GM18858 (cell line): ENCODE measurements around the gene PMS1.
"Not testable (repeated sequence)": the region's sequence is repeated elsewhere in the genome, so short reads cannot be mapped to it uniquely, and the experiment has no call there.

ENCODE experiments used
- ATAC-seq: cut with Tn5 transposase; IDR thresholded peaks from one replicate; pipeline ENCODE4 v1.9.1; 2021; ENCODE audit not compliant: unreplicated experiment

Gene PMS1

GRCh38 chr2:189803431-189803830 is 19.2 kb downstream of the PMS1 start:
- no peak for ATAC-seq

GRCh38 chr2:189818249-189819038 is 34.2 kb downstream of the PMS1 start:
- no peak for ATAC-seq

- ATAC-seq: no peak
Measured at GRCh38 chr2:189819297-189819704, 35.1 kb downstream of the PMS1 start.

GRCh38 chr2:189821953-189822748 is 37.9 kb downstream of the PMS1 start:
- no peak for ATAC-seq

GRCh38 chr2:189824694-189825396 is 40.6 kb downstream of the PMS1 start:
- no peak for ATAC-seq

- ATAC-seq: no peak
Measured at GRCh38 chr2:189826039-189826438, 41.8 kb downstream of the PMS1 start.

- no peak for ATAC-seq
Measured at GRCh38 chr2:189829102-189829833, 45.0 kb downstream of the PMS1 start.

- no peak for ATAC-seq
Measured at GRCh38 chr2:189830510-189830909, 46.3 kb downstream of the PMS1 start.

- peak; percentile 58 for ATAC-seq
Measured at GRCh38 chr2:189834059-189834458, 49.8 kb downstream of the PMS1 start.

GRCh38 chr2:189834642-189835041 is 50.4 kb downstream of the PMS1 start:
- ATAC-seq: not testable (repeated sequence)

- ATAC-seq: no peak
Measured at GRCh38 chr2:189835855-189836558, 51.8 kb downstream of the PMS1 start.

- ATAC-seq: no peak
Measured at GRCh38 chr2:189836644-189837043, 52.4 kb downstream of the PMS1 start.

GRCh38 chr2:189837326-189837725 is 53.1 kb downstream of the PMS1 start:
- no peak for ATAC-seq

GRCh38 chr2:189841019-189841418 is 56.8 kb downstream of the PMS1 start:
- ATAC-seq: no peak

- no peak for ATAC-seq
Measured at GRCh38 chr2:189848276-189848675, 64.0 kb downstream of the PMS1 start.

- ATAC-seq: no peak
Measured at GRCh38 chr2:189849550-189849949, 65.3 kb downstream of the PMS1 start.

- ATAC-seq: no peak
Measured at GRCh38 chr2:189851174-189851826, 67.0 kb downstream of the PMS1 start.

- no peak for ATAC-seq
Measured at GRCh38 chr2:189854187-189854586, 69.9 kb downstream of the PMS1 start.

- ATAC-seq: no peak
Measured at GRCh38 chr2:189854940-189855339, 70.7 kb downstream of the PMS1 start.

GRCh38 chr2:189858291-189858690 is 74.0 kb downstream of the PMS1 start:
- no peak for ATAC-seq
